ENCODE measurements around the gene GALNT10. TPM values are rescaled to one million over a fixed set of nuclear protein-coding genes. Genes with fewer than 3 reads are reported as not detected.

The GALNT10 gene
- total RNA-seq, 1 experiment from 2014 or later: 18.6 TPM

Other genes with a start within 250 kb of the GALNT10 start
- gene FAM114A2, start 151.8 kb upstream of the GALNT10 start, total RNA-seq (2014; rRNA removed; shearing (Covaris generic)): 14.6 and 19.1 TPM in 2 replicates
- 48.2 and 55.6 TPM in 2 replicates for gene MFAP3, start 151.8 kb upstream of the GALNT10 start, total RNA-seq (2014; rRNA removed; shearing (Covaris generic))